Left renal cortex interstitium (tissue), 4 donors: ENCODE measurements around the gene VARS2. TPM values are rescaled to one million over a fixed set of nuclear protein-coding genes. Genes with fewer than 3 reads are reported as not detected.
A peak's percentile ranks its signal among the peaks of the same experiment; 100 is the strongest.

Experiments
- DNase-seq, 4 donors: peaks; one replicate each; pipeline ENCODE4 v3.0.0-alpha.2; 2013; ENCODE audit warnings: low read depth in 4 of 4, low spot score in 2 of 4, missing footprints in 1 of 4
- polyA plus RNA-seq, 4 donors: library from polyadenylated mRNA; unstranded; fragments of 120-200 nt; gene quantifications; one replicate each; pipeline ENCODE4 v1.2.1, GENCODE V29; 2013; ENCODE audit not compliant: insufficient read length in 4 of 4

VARS2 gene
- polyA plus RNA-seq, 4 donors: 28.6 to 54.8 (median 40.8) TPM

DNA sequence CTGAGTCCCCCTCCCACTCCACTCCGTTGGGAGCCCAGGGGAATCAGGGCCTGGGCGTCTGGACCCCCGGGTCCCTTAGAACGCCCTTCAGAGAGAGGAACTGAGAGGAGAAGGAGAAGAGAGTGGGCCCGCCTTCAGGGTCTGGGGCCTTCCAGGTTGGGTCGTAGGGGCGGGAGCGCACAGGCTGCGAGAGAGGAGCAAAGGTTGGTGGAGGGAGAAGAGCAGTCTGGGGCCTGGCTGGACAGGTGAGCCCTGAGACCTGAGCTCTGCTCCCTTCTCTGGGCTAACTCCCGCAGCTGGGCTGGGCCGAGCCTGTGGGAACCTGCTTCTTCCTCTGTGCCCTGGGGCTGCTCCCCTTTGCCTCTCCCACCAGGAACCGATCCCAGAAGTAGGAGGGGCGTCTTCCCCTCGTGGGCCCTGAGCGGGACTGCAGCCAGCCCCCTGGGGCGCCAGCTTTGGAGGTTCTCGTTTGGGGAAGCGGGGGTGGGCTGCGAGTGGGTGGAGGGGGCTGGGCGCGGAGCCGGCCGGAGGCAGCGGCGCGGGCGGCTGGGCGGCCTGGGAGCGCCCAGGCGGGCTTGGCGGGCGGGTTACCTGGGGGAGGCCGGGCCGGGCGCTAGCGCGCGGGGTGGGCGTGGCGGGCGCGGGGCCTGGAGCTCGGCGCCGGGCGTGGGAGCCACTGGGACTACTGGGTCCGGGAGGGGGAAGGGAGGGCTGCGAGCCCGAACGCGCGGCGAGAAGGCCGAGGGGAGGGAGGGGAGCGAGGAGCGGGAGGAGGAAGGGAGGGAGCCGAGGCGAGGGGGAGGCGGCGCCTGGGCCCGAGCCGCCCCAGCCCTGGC lies 30.1 kb upstream of the VARS2 start, which contains the start of gene DDR1:
DDR1 (plus strand) TSS at position 835 of the 836 bp plus-strand sequence. CDS start 4,211 bp downstream, outside the sequence.
- DNase-seq: peak in 1 of 4 donors; percentile 73

DNA sequence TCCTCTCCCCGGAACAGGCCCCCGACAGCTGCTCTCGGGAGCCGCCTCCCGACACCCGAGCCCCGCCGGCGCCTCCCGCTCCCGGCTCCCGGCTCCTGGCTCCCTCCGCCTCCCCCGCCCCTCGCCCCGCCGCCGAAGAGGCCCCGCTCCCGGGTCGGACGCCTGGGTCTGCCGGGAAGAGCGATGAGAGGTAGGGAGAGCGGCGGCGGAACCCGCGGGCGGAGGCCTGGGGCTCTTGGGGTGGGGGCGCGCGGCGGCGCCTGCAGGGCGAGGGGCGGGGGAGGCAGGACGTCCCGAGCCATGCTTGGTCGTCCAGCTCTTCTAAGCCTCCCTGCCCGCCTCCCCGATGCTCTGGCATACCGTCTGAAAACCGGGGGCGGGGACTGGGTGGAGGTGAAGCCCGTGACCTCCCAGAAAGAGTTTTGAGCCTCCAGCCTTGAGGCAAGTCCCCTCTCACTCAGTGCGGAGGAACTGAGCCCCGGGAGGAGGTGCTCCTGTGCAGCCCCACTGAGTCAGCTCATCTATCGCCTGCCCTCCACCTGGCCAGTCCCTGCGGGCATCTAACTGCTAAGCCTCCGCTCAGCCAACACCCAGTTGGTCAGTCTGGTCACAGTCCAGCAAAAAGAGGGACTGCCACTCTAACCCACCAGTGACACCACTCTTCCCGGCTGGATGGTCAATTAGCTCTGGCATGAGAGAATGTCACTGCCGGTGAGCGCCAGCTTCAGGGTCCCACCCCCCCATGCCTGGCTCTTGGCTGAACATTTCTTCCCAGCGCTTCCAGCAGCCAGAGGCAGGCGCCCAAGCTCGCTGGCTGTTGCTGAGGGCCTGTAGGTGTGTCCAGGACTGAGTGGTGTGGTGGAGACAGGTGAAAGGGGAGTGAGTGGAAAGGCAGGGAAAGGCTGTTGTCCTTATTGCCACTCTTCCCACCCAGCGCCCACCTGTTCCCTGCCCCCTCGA lies 29.2 kb upstream of the VARS2 start:
- DNase-seq: no peak

DNA sequence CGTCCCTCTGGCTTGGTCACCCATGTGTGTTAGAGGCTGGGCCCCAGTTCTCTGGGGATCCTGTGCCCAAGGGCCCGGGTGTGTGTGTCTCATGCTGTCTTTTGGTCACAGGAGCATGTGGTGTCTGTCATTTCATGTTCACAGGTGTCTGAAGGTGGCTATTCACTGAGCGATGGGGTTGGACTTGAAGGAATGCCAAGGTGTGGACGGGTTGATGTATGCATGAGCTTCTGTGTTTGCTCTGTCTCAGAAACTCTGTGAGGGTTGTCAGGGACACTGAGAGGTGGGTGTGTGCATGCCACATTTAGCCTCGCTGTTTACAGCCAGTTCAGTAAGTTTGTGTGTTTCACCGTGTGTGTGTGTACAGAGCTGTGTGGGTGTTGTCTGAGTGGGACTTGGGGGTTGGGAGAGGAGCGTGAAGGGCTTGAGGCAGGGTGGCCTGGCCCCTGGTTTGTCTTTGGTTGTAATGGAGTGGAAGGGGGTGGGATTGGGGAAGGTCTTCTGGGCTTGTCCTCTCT lies 28.5 kb upstream of the VARS2 start:
- no peak for DNase-seq

DNA sequence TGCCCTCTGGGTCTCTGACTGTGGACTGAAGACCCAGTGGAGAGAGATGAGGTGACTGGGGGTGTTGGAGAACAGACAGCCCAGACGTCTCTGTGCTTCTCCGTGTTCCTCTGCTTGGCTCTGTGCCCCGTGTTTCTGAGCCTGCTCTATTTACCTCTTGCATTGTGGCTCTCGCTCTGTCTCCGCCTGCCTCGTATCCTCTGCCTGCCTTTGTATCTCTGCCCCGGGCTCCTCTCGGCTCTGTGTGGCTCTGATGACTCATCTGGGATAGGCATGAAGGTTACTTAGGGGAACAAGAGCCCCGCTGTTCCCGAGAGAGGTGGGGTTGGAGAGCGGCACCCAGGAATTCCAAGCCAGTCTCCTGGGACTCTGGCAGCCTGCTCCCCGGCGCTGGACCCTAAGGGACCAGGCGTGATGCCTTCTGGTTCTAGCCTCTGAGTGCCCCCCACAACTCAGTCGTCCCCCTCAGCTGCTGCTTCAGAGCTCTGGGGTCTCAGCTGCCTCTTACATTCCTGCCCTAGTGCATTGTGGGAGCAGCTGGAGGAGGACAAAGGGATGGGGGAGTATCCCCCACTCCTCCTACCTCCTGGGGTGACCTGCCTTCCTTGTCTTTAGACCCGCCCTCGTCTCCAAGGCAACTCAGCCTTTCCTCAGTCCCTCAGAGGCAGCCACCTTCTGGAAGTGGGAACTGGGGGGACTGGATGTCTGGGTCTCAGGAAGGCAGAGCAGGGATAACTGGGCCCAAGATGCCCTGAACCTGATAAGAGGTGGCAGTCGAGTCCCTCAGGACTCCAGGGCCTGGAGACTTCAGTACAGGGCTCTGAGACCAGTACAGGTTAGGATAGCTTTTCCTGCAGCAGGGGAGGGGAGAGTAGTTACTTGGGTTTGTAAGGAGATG lies 27.8 kb upstream of the VARS2 start:
- peak in 2 of 4 donors; percentile 66 to 78 for DNase-seq

DNA sequence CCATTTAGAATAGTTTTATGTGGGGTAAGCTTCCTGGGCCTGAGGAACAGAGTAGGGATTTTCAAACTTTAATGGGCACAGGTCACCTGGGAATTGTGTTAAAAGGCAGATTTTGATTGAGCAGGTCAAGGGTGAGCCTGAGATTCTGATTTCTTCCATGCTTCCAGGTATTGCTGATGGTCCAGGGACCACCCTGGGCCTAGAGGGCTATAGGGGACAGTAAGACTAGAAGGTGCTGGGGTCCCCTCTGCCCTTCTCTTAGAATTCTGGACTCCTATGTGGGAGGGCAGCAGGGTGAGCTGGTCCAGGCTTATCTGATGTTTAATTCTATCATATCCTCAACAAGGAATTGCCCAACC lies 27.2 kb upstream of the VARS2 start:
- no peak for DNase-seq

DNA sequence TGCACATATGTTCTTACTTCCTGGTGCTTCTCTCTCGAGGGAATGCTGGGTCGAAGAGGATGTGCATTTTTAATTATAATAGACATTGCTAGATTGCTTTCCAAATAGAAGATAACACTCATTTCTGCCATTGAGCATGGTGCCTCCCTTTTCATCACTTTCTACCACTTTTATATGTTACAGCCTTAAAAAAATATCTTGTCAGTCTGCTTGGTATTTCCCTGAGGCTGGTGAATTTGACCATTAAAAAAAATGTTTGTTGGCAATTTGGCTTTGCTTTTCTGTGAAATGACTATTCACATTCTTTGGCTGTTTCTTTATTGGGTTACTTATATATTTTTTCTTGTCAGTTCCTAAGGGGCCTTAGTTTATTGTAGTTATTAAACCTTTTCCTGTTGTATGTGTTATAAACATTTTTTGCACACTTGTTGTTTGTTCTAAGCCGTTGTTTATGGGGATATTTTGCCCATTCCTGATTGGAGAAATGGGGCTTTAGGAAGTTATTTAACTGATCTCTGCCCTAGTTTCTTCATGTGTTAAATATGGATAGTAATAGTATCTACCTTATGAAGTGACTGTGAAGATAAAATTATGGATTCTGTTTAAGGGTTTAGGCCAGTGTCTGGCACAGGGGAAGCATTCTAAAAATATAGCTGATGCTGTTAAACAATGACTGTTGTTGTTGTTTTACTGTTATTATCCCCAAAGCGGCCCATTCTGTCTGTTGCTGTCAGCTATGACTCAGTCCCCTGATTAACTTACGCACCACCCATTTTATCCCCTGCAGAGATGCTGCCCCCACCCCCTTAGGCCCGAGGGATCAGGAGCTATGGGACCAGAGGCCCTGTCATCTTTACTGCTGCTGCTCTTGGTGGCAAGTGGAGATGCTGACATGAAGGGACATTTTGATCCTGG lies 25.9 kb upstream of the VARS2 start:
- DNase-seq: no peak

DNA sequence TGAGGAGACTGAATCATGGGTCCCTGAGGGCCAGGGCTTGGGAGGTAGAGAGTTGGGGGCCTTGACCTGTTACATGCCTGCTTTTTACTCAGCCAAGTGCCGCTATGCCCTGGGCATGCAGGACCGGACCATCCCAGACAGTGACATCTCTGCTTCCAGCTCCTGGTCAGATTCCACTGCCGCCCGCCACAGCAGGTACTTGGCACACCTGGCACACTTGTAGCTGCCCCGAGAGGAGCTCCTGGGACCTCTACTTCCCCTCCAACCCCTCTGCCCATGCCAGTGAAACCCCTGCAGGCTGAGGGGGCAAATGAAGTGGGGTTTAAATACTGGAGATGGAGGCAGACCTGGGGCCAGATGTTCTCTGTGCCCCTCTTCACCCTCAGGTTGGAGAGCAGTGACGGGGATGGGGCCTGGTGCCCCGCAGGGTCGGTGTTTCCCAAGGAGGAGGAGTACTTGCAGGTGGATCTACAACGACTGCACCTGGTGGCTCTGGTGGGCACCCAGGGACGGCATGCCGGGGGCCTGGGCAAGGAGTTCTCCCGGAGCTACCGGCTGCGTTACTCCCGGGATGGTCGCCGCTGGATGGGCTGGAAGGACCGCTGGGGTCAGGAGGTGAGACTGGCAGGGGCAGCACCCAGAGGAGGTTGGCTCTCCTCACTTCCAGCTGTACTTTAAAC lies 25.1 kb upstream of the VARS2 start:
- no peak for DNase-seq

DNA sequence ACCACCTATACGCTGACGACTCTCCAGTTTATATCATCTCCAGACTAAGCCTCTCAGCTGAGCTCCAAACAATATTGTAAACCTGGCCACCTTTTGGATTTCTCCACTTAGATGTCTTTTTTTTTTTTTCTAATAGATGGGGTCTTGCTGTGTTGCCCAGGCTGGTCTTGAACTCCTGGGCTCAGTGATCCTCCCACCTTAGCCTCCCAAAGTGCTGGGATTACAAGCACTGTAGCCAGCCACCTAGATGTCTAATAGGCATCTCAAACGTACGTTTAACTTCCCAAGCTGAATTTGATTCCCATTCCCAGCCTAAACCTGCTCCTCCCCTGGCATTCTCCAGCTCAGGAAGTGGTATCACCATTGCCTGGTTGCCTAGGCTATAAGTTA lies 24.5 kb upstream of the VARS2 start:
- no peak for DNase-seq

DNA sequence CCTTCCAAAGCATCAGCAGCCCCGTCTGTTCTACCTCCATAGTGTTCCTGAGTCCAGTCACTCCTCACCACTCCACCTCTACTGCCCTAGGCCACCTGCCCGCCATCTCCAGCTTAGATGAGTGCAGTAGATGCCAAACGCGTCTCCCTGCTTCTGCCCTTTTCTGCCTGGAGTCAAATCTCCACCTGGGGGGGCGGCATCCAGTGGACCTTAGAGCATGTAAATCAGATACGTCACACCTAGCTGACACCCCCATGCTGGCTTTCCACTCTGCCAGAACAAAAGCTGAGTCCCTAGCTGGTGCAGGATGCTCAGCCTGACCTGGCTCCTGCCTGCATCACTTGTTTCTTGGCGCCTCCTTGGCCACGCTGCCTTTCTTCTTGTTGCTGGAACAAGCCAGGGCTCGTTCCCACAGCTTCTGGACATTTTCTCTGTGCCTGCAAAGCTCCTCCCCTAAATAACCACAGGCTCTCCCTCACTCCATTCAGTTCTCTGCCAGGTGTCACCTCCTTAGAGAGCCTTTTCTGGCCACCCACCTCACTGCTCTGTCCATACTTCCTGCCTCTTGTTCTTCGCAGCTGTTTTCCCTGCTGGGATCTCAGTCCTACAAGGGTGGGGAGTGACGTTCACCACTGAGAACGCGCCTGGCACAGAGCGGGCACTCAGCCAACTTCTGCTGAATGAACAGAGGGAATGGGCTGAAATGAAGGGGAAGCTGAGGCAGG lies 24.0 kb upstream of the VARS2 start:
- no peak for DNase-seq

DNA sequence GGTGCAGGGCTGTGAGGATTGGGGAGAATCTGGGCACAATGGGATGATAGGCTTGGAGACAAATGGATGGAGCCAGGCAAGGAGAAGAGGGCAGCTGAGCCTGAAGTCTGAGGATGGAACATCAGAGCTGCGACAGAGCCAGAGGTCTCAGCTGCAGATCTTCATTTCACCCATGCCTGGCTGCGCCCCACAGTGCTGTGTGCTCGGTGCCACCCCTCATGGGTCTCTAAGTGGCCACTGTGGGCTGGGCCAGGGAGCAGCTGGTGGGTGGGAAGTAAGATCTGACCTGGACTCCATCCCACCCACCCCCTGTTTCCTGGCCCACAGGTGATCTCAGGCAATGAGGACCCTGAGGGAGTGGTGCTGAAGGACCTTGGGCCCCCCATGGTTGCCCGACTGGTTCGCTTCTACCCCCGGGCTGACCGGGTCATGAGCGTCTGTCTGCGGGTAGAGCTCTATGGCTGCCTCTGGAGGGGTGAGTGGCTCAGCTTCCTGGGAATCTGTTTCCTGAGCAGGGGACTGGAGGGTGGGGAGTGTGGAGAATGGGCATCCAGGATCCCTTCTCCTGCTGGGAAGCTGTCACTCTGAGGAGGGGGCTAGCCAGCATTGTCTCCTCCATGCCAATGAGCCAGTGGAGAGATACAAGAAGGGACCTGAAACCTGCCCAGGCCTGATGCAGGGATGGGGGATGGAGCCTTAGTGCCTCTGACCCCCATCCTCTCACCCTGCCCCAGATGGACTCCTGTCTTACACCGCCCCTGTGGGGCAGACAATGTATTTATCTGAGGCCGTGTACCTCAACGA lies 23.2 kb upstream of the VARS2 start:
- DNase-seq: no peak

DNA sequence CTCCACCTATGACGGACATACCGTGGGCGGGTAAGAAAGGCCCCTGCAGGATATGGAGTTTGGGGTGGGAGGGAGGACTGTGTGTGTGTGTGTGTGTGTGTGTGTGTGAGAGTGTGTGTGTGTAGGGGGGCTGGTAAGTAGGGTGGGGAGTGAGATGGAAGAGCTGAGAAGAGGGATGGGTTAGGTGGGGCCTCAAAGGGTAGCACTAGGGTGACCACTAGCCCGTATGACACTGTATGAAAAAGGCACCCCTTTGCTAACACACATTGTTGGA lies 22.7 kb upstream of the VARS2 start:
- DNase-seq: no peak

DNA sequence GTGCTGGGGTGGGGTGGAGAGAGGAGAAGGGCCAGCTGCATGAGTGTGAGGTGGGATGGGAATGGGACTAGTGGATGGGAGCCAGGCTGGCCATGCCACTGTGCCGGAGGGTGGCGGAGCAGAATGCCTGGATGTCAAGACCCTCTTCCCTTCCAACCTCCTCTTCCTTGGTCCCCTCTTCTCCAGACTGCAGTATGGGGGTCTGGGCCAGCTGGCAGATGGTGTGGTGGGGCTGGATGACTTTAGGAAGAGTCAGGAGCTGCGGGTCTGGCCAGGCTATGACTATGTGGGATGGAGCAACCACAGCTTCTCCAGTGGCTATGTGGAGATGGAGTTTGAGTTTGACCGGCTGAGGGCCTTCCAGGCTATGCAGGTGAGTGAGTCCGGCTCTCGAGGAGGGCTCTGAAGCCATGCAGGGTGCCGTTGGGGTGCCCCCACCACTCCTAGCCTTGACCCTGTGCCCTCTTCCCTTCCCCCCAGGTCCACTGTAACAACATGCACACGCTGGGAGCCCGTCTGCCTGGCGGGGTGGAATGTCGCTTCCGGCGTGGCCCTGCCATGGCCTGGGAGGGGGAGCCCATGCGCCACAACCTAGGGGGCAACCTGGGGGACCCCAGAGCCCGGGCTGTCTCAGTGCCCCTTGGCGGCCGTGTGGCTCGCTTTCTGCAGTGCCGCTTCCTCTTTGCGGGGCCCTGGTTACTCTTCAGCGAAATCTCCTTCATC lies 22.1 kb upstream of the VARS2 start:
- DNase-seq: no peak

DNA sequence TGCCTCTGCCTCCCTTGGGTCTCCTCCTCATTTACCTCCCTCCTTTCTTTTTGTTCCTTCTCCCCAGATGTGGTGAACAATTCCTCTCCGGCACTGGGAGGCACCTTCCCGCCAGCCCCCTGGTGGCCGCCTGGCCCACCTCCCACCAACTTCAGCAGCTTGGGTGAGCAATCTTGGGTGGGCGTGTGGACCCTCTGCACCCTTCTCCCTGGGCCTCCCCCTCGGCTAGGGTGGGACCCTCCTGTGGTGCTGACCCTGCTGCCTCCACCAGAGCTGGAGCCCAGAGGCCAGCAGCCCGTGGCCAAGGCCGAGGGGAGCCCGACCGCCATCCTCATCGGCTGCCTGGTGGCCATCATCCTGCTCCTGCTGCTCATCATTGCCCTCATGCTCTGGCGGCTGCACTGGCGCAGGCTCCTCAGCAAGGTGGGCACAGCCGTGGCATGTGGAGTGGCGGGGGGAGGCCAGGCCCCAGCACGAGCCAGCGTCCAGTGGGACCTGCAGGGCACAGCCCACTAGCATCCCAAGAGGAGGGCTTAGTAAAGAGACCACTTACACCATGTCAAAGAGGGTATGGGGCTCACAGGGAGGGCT lies 20.9 kb upstream of the VARS2 start:
- DNase-seq: no peak

DNA sequence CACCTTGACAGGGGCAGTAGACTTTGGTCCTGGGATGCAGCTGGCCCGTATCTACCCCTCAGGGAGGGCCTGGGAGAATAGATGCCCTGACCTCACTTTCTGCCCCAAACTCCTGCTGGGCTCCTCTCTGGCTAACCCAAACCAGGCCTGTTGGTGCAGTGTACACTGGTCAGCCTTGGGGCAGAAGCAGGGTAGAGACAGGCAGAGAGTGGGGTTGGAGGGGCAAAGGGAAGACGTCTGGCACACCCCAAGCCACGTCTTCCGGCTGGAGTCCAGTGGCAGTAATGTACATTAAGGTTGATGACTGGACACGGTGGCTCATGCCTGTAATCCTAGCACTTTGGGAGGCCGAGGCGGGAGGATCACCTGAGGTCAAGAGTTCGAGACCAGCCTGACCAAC lies 20.4 kb upstream of the VARS2 start:
- no peak for DNase-seq

DNA sequence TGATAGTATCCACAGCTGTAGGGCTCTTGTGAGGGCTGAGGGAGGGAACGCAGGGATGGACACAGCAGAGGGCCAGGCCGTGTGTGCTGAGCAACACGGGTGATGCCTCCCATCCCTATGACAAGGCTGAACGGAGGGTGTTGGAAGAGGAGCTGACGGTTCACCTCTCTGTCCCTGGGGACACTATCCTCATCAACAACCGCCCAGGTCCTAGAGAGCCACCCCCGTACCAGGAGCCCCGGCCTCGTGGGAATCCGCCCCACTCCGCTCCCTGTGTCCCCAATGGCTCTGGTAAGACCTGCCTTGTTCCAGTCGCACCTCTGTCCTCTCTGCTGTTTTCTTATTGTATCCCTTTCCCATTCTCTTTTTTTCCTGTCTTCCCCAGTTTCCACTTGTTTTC lies 19.7 kb upstream of the VARS2 start:
- DNase-seq: no peak

DNA sequence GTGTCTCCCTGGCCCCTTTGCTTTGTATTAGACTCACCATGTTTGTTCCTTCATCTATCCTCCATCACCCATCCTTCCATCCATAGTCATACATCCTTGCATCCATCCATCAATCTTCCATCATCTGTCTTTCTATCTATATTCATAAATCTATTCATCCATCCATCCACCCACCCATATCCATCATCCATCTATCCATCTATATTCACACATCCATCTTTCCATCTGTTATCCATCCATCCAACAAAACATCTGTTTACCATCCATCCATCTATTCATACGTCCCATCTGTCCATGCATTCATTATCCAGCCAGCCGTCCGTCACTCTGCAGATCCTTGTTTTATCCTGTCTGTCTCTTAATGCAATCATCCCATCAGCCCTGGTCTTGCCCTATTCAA lies 19.1 kb upstream of the VARS2 start:
- no peak for DNase-seq
